Epidermal melanocyte (primary cell): Measurements from ENCODE around the gene PRAMEF5.
"Not testable (repeated sequence)": the region's sequence is repeated elsewhere in the genome, so short reads cannot be mapped to it uniquely, and the experiment has no call there.

Experiments used
- DNase-seq: peaks from one replicate; pipeline ENCODE4 v3.0.0; 2011; ENCODE audit warnings: low spot score; ENCODE audit not compliant: insufficient read length

Gene PRAMEF5

DNA sequence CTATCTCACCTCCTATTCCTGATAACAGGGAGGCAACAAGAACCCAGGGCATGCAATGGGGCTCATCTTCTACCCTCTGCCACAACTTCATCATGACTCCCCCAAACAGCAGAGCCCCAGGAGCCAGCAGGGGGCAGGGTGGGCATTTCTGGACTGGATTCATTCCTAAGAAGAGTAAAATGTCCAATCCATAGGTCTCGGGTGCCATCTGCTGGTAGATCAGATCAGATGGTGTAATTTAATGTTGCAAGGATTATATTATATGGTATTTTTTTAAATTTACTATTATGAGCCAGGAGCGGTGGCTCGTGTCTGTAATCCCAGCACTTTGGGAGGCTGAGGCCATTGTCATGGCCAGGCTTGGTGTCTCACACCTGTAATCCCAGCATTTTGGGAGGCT lies 11.1 kb downstream of the PRAMEF5 start:
- DNase-seq: not testable (repeated sequence)

DNA sequence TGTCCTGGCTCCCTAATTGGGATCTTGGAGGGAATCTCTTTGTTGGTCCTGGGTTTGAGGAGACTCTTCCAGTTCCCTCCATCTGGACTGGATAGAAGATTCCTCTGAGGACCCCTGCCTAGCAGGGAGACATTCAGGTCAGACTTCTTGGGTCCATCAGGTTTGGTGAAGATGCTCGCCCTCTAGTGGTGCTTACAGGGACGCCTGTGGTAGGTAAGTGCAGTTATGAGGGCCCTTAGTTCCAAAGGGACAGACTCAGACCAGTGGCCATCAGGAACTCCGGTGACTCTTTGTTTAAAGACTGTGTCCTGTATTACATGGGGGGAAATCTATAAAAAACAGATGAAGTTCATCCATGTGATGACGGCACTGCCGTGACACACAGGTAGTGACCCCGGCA lies 23.0 kb downstream of the PRAMEF5 start:
- DNase-seq: not testable (repeated sequence)

DNA sequence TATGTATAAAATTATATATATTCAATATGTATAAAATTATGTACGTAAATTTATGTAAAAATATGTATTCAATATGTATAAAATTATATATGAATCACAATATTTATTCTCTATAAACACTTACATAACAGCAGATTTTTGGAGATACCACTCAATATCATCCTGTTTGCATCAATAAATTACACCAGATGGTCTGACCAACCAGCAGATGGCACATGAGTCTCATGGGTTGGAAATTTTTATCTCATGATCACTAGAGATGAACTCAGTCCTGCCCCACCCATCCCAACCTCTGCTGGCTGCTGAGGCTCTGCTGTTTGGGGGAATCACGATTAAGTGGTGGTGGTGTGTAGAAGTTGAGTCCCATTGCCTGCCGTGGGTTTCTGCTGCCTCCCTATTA lies 25.6 kb downstream of the PRAMEF5 start:
- not testable (repeated sequence) for DNase-seq

DNA sequence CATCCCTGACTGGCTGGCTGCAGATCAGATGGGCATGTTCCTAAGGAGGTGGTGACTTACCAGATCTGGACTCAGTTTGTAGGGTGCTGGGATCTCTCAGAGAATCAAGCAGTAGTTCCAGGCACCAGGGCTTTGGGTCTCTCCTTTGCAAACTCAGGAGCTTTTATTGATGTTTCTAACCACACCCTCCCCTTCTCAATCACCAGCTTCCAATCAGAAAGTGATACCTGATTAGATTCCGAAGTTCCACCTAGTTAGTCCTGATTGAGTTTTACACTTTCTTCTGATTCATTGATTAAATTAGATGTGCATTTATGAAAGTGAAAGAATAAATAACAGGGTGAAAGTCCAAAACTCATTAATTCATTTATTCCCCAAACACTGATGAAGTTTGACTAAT lies 31.0 kb downstream of the PRAMEF5 start, which contains the start of gene PRAMEF8:
Gene PRAMEF8, minus strand, starts transcription at position 101 of the 400 bp plus-strand sequence. CDS start 1,046 bp downstream, outside the sequence.
- not testable (repeated sequence) for DNase-seq

DNA sequence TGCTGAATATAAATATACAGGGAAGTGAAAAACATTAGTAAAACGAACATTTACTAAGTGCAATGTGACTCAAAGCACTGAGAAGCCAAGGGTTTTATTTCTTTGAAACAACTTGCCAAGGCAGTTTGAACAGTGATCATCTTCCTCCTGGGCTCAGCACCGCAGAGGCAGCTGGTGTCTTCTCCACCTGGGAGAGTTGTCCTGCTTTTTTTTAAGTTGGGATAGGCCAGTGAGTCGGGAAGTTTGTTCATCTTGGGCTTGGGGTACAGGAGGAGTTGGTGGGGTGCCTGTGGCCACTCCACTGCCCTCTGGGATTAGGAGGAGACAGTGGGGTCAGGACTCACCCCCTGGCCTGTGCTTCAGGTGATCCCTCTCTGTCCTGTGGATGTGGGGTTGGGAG lies 35.0 kb downstream of the PRAMEF5 start:
- DNase-seq: not testable (repeated sequence)

DNA sequence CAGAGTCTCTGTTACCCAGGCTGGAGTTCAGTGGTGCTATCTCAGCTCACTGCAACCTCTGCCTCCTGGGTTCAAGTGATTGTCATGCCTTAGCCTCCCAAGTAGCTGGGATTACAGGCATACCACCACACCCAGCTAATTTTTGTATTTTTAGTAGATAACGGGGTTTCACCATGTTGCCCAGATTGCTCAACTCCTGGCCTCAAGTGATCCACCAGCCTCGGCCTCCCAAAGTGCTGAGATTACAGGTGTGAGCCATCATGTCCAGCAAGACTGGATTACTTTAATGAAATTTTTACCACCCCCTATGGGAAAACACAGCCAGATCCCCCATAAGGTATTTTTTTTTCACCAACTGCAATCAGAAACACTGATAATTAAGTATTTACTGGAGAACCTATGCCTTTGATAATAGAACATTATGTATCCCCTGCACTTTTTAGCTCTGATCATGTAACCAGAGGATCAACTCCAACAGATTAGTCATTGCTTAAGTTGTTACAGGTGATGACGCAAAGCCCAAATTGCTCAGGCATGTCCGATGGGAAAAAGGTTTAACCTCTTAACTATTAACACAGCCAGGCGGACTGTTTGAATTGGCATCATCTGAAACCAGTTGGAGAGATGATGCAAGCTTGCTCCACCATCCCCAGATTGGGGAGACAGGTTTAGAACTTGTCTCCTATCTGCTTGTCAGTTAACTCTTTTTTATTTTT lies 43.4 kb downstream of the PRAMEF5 start:
- DNase-seq: not testable (repeated sequence)

DNA sequence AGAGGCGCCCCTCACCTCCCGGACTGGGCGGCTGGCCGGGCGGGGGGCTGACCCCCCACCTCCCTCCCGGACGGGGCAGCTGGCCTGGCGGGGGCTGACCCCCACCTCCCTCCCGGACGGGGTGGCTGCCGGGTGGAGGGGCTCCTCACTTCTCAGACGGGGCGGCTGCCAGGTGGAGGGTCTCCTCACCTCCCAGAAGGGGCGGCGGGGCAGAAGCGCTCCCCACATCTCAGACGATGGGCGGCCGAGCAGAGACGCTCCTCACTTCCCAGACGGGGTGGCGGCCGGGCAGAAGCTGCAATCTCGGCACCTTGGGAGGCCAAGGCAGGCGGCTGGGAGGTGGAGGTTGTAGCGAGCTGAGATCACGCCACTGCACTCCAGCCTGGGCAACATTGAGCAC lies 44.7 kb downstream of the PRAMEF5 start:
- DNase-seq: not testable (repeated sequence)

DNA sequence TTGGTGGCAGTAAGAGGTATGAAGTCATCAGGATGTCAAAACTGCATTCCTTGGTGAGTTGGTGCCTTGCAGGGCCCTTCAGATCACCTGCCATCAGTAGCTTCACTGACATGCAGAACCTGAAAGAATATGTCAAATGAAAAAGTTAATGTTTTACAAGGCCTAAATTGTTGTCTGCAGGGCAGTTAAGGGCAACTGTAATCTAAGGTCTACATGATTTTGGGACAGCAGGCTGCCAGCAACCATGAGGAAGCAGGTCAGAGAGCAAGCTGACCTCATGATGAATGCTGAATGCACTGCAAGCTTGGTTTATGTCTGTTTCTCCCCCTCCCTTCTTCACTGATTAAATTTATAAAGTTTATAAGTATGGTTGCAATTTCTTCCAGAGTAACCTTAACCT lies 48.2 kb downstream of the PRAMEF5 start:
- DNase-seq: not testable (repeated sequence)

DNA sequence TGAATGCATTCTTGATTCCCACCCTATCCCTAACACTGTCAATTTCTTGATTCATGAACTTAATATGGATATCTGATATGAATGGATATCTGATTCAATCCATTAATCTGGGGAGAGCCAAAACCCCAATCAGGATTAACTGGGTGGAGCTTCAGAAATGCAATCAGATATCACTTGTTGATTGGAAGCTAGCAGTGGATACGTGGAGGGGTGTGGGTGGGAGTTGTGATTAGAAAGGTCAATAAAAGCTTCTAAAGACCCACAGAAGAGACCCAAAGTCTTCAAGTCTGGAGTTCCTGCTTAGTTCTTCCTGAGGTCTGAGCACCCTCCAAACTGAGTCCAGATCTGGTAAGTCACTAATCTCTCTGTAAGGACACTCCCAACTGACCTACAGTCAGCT lies 49.2 kb downstream of the PRAMEF5 start, which contains the start of gene PRAMEF33:
Gene PRAMEF33, plus strand, starts transcription at position 301 of the 400 bp plus-strand sequence. CDS start 2,416 bp downstream, outside the sequence.
- DNase-seq: not testable (repeated sequence)
